GM21717 (cell line): Measurements from ENCODE around the gene ARPC1A.
A peak's percentile ranks its signal among the peaks of the same experiment; 100 is the strongest.
"Not testable (repeated sequence)": the region's sequence is repeated elsewhere in the genome, so short reads cannot be mapped to it uniquely, and the experiment has no call there.

ENCODE experiments used
- ATAC-seq: cut with Tn5 transposase; IDR thresholded peaks from one replicate; pipeline ENCODE4 v1.9.1; 2021; ENCODE audit warnings: mild to moderate bottlenecking, moderate library complexity; ENCODE audit not compliant: unreplicated experiment

The ARPC1A gene

GRCh38 chr7:99325592-99326407 lies at the start of gene ARPC1A:
Gene ARPC1A, plus strand, starts transcription at chr7:99325898. Its CDS starts 7,456 bp downstream, at chr7:99333354.
- ATAC-seq: peak; percentile 72

GRCh38 chr7:99278180-99278579 lies 47.5 kb upstream of the ARPC1A start:
- ATAC-seq: no peak

- ATAC-seq: not testable (repeated sequence)
Measured at GRCh38 chr7:99284165-99284564, 41.5 kb upstream of the ARPC1A start.

GRCh38 chr7:99287779-99288534 lies 37.7 kb upstream of the ARPC1A start:
- no peak for ATAC-seq

DNA sequence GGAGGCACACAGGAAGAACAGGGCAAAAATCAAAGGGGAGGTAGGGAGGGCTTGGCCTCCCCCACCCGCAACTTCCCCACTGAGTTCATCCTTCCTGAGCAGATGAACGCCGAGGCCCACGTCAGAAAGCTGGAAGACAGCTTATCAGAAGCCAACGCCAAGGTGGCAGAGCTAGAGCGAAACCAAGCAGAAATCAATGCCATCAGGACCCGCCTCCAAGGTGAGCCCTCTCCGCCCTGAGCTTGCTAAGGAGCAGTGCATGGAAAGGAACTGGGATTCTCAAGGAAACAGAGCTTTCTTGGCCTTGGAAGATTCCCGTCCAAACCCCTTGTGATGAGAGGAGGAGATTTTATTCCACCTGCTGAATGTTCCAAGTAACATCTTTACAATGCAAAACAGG lies 36.5 kb upstream of the ARPC1A start:
- no peak for ATAC-seq

- not testable (repeated sequence) for ATAC-seq
Measured at GRCh38 chr7:99290148-99290547, 35.5 kb upstream of the ARPC1A start.

- ATAC-seq: no peak
Measured at GRCh38 chr7:99290980-99291607, 34.6 kb upstream of the ARPC1A start.

- no peak for ATAC-seq
Measured at GRCh38 chr7:99292127-99292526, 33.6 kb upstream of the ARPC1A start.

- no peak for ATAC-seq
Measured at GRCh38 chr7:99293167-99293566, 32.5 kb upstream of the ARPC1A start.

DNA sequence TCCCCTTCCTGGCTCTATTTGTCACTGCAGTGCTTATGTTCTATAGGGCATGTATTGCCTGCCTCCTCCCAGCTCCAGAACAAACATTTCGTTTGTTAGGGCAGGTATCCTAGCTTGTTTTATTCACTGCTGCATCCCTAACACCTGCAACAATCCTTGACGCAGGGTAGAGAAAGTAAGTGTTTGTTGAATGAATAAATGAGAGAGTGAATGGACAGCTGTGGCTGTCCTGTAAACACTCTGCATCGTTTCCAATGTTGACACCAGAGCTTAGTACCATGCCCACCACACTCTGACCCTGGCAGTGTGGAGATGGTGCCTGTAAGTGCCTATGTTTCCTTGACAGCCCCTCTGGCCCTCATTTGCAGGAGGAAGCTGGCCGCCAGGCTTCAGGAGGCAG lies 32.0 kb upstream of the ARPC1A start:
- ATAC-seq: no peak

GRCh38 chr7:99296471-99296870 lies 29.2 kb upstream of the ARPC1A start:
- no peak for ATAC-seq

DNA sequence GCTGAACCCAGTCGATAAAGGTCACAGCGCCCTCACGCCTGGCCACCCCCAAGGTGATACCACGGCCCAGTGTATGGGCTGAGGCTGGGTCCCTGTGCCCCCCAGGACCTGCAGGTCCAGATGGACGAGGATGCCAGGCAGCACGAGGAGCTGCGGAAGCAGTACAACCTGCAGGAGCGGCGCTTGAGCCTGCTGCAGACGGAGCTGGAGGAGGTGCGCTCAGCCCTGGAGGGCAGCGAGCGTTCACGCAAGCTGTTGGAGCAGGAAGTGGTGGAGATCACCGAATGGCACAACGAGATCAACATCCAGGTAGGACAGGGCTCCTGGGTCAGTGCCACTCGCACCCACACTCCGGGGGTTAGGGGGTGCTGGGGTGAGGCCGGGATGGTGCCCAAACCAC lies 24.2 kb upstream of the ARPC1A start:
- no peak for ATAC-seq

DNA sequence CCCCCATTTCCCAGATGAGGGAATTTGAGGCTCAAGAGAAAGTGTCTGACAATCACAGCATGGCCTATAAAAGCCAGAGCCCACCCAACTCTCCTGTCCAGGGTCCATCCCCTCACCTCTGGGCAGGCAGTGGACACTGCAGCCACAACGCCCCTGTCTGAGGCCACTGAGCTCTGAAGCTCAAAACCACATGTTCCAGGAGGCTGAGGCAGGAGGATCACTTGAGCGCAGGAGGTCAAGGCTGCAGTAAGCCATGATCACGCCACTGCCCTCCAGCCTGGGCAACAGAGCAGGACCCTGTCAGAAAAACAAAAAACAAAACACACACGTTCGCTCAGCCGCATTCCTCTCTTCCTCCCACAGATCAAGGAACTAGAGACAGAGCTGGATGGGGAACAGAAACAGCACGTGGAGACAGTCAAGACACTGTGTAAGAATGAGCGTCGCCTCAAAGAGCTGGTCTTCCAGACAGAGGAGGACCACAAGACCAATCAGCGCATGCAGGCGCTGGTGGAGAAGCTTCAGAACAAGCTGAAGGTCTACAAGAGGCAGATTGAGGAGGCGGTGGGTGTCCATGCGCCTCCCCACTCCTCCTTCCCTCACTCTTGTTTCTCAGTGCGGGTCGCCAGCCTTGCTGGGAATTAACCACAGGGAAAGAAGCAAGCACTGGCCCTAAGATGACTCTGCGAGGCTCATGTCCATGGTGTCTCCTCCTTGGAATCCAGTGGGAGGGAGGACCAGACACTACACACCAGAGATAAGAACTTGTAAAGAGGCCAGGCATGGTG lies 20.0 kb upstream of the ARPC1A start:
- ATAC-seq: no peak

- ATAC-seq: no peak
Measured at GRCh38 chr7:99308461-99309074, 17.1 kb upstream of the ARPC1A start.

GRCh38 chr7:99309111-99309510 lies 16.6 kb upstream of the ARPC1A start:
- ATAC-seq: no peak

- ATAC-seq: no peak
Measured at GRCh38 chr7:99310004-99310403, 15.7 kb upstream of the ARPC1A start.

DNA sequence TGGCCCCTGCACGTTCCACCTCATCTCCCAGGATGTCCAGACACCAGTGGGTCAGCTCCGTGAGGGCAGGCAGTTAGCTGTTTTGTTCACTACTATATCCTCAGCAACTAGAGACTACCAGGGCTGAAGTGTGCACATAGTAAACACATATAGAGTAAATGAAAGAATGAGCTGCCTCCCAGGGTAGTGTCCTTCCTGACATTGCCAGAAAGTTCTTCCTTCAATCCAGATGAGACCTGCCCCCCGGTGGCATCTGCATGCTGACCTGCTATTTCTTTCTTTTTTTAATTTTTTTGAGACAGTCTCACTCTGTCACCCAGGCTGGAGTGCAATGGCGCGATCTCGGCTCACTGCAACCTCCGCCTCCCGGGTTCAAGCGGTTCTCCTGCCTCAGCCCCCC lies 14.0 kb upstream of the ARPC1A start:
- ATAC-seq: no peak

DNA sequence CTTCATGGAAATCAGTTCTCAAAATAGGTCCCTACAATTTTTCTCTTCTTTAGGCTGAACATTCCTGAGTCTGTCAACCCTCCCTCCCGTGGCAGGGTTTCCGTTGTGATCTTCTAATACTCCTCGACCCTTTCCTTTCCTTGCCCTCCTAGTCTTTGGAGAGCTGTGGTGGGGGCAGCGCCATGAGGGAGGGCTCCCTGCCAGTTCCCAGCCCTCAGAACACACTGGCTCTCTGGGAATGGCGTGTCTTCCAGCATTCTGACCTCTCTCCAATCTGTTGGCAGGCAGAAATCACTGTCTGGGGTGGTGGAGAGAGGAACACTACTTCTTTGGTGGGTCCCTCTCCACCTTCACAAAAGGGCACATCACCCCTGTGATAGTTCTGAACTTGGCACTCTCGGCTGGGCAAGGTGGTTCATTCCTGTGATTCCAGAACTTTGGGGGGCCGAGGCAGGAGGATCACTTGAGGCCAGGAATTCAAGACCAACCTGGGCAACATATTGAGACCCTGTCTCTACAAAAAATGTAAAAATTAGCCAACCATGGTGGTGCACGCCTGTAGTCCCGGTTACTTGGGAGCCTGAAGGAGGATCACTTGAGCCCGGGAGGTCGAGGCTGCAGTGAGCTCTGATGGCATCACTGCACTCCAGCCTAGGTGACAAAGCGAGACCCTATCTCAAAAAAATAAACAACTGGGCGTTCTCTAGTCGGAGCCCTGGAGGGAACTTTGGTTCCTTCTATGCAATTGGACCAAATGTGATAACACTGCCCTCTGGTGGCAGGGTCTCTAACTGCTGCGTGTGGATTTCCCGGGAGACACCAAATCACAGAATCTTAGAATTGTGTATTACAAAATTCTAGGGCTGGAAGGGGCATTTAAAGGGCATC lies 13.1 kb upstream of the ARPC1A start:
- ATAC-seq: no peak

DNA sequence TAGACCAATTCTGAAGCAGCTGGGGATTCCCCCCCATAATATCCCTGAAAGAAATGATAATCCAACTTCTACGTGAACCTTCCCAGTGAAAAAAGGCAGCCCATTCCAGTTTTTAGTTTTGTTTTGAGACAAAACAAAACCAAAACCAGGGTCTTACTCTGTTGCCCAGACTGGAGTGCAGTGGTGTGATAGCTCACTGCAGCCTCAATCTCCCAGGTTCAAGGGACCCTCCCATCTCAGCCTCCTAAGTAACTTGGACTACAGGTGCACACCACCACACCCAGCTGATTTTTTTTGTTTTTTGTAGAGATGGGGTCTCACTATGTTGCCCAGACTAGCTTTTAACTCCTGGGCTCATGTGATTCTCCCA lies 12.5 kb upstream of the ARPC1A start:
- no peak for ATAC-seq

DNA sequence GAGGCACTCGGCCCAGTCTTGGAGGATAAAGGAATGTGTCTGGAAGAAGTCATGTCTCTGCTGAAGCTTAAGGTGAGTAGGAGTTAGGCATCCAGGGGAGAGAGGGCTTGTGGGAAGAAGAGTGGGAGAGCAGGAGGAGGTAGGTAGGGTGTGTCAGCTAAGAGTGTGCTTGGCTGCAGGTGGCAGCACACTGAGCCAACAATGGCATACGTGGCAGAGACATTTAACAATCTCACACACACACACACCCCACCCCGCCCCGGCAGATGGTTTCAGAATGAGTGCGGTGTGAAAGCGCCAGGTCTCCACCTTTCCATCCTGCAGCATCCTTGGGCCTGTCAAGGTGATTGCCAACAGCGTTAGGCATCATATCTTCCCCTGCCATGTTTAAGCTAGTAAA lies 11.2 kb upstream of the ARPC1A start:
- ATAC-seq: peak; percentile 55
